ENCODE results near the gene ZNF594.
"Not testable (repeated sequence)": the region's sequence is repeated elsewhere in the genome, so short reads cannot be mapped to it uniquely, and the experiment has no call there.

ZNF594 gene

DNA sequence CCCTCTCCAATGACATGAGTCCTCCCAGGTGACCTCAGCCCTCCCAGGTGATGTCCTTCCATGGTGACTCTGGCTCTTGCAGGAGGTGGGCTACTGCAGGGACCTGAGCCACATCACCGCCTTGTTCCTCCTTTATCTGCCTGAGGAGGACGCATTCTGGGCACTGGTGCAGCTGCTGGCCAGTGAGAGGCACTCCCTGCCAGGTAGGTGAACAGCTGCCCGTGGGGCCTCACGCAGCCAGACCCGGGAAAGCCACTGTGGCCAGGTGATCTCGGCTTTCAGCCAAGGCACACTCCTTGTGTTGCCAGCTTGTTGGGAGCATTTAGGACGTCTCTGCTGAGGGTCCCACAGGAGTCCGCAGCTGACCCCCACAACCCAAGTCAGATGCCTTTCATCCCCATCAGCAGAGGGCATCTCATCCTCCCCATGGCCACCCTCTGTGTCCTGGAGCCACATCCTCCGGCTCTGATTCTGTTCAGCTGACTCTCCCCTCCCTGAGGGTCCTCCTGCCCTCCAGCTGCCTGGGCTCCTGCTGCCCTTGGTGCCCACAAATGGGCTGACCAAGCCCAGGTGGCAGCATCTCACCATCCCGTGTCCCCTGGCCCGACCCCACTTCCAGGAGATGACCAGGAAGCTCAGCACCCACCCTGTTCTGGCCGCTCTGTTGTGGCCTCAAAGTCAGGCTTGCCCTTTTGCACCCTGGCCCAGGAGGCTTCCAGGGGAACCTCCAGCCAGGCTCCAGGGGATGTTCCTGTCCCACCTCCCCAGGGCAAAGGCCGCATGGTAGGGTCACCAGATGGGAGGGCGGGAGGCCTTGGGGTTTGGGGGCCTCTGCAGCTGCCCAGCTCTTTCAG is 55.7 kb downstream of the ZNF594 start:
- DNase-seq (ENCODE audit: low read depth, low spot score): no peak
- Histone ChIP-seq H3K27ac (ENCODE audit: low read length) (no peak overlapping the region), H3K36me3 (ENCODE audit: control insufficient read depth, insufficient read depth, low read length) (no peaks in the 10 kb centered on the region), H3K9me3 (ENCODE audit: control insufficient read depth, insufficient read depth, low read length) (no peaks in the 10 kb centered on the region), H3K4me1 (ENCODE audit: control insufficient read depth, insufficient read depth, low read length) (no peaks in the 10 kb centered on the region), H3K27me3 (ENCODE audit: control insufficient read depth, insufficient read depth, low read length) (no peaks in the 10 kb centered on the region), H3K4me3 (ENCODE audit: low read length) (no peak overlapping the region)
- no CpG with 5 or more reads among the region's 14 CpGs for WGBS (ENCODE audit: insufficient coverage, insufficient read length)

DNA sequence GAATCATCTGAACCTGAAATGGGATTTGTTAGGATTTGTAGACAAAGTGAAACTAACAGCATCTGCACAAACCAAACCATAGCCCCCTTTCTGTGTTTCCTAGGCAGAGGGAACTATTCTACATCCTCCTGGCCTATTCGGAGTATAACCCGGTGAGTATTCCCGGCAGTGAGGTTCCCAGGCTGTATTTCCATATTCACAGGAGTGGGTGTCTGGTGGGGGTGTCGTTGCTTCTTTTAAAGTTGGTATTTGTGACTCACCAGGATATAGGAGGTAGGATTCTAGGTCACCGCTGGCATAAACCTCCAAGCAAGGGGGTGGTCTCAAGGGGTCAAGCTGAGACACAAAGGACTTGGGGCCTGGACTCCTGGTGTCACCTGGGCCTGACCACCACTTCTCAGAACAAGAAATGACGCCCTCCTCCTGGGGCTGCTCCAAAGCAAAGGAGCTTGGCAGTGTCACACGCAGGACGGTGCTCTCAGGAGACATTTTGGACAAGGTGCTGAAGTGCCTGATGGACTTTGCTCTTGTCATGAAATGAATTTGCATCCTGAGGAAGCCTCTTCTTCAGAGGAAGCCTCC is 56.4 kb downstream of the ZNF594 start:
- H3K36me3 ChIP-seq (ENCODE audit: control insufficient read depth, insufficient read depth, low read length); H3K27ac ChIP-seq (ENCODE audit: low read length); H3K4me3 ChIP-seq (ENCODE audit: low read length); H3K9me3 ChIP-seq (ENCODE audit: control insufficient read depth, insufficient read depth, low read length); H3K27me3 ChIP-seq (ENCODE audit: control insufficient read depth, insufficient read depth, low read length); H3K4me1 ChIP-seq (ENCODE audit: control insufficient read depth, insufficient read depth, low read length); DNase-seq (ENCODE audit: low read depth, low spot score): not testable (repeated sequence)
- WGBS (ENCODE audit: insufficient coverage, insufficient read length): no CpG with 5 or more reads among the region's 8 CpGs

GRCh38 chr17:5134571-5134970 is 57.1 kb downstream of the ZNF594 start:
- not testable (repeated sequence) for H3K4me1 ChIP-seq (ENCODE audit: control insufficient read depth, insufficient read depth, low read length); DNase-seq (ENCODE audit: low read depth, low spot score); H3K27ac ChIP-seq (ENCODE audit: low read length); H3K4me3 ChIP-seq (ENCODE audit: low read length); H3K36me3 ChIP-seq (ENCODE audit: control insufficient read depth, insufficient read depth, low read length); H3K9me3 ChIP-seq (ENCODE audit: control insufficient read depth, insufficient read depth, low read length); H3K27me3 ChIP-seq (ENCODE audit: control insufficient read depth, insufficient read depth, low read length)
- WGBS (ENCODE audit: insufficient coverage, insufficient read length): no CpG with 5 or more reads among the region's 11 CpGs

DNA sequence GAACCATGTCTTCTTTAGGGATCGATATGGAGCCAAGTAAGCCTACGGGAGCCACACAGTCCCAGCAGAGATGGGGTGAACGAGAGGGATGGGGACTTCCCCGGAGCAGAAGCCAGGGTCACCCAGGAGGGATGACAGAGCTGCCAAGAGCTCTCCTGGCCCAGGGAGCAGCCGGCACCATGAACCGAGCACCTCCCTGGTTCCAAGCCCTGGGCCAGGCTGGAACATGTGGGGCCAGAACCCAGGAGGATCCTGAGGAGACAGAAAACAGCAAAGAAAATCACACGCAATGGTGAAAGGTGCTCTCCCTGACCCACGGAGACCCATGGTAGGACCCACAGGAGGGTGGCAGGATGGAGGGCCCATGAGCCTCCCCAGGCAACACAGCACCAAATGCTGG is 57.7 kb downstream of the ZNF594 start:
- not testable (repeated sequence) for H3K4me3 ChIP-seq (ENCODE audit: low read length); H3K27me3 ChIP-seq (ENCODE audit: control insufficient read depth, insufficient read depth, low read length); H3K4me1 ChIP-seq (ENCODE audit: control insufficient read depth, insufficient read depth, low read length); DNase-seq (ENCODE audit: low read depth, low spot score); H3K9me3 ChIP-seq (ENCODE audit: control insufficient read depth, insufficient read depth, low read length); H3K27ac ChIP-seq (ENCODE audit: low read length); H3K36me3 ChIP-seq (ENCODE audit: control insufficient read depth, insufficient read depth, low read length)
- WGBS (ENCODE audit: insufficient coverage, insufficient read length): no CpG with 5 or more reads among the region's 8 CpGs

GRCh38 chr17:5133311-5133710 is 58.4 kb downstream of the ZNF594 start:
- Histone ChIP-seq H3K4me3 (ENCODE audit: low read length) (no peak overlapping the region), H3K4me1 (ENCODE audit: control insufficient read depth, insufficient read depth, low read length) (no peaks in the 10 kb centered on the region), H3K27ac (ENCODE audit: low read length) (no peak overlapping the region), H3K36me3 (ENCODE audit: control insufficient read depth, insufficient read depth, low read length) (no peaks in the 10 kb centered on the region), H3K27me3 (ENCODE audit: control insufficient read depth, insufficient read depth, low read length) (no peaks in the 10 kb centered on the region), H3K9me3 (ENCODE audit: control insufficient read depth, insufficient read depth, low read length) (no peaks in the 10 kb centered on the region)
- no CpG with 5 or more reads among the region's 8 CpGs for WGBS (ENCODE audit: insufficient coverage, insufficient read length)
- DNase-seq (ENCODE audit: low read depth, low spot score): no peak

DNA sequence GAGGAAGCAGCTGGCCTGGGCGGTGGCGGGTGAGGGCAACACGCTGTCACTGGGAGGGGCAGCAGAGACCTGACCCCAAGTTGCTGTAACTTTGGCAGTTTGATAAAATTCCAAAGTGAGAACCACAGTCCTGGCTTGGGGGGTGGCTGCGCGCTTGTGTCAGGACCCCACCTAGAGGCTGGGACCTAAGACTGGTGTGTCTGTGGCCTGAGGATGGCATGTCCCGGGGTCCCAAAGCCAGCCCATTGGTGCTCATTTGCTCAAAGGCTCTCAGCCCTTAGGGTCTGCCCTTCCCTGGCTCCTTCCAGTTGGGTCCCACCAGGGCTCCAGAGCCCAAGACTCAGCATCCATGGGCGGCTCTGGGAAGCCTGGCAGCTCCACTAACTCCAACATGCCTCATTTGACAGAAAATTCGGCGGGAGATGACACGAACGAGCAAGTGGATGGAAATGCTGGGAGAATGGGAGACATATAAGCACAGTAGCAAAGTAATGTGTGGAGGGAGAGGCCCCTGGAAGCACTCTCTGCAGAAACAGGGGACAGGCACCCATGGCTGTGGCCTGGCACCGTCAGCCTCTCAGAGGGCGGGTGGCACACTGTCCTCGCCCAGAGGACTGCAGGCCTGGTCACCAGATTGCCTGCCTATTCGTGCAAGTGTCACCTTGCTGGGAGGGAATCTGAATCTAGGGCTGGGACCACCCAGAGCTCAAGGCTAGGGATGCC is 59.0 kb downstream of the ZNF594 start:
- DNase-seq (ENCODE audit: low read depth, low spot score); H3K4me3 ChIP-seq (ENCODE audit: low read length); H3K27ac ChIP-seq (ENCODE audit: low read length); H3K27me3 ChIP-seq (ENCODE audit: control insufficient read depth, insufficient read depth, low read length); H3K4me1 ChIP-seq (ENCODE audit: control insufficient read depth, insufficient read depth, low read length); H3K9me3 ChIP-seq (ENCODE audit: control insufficient read depth, insufficient read depth, low read length); H3K36me3 ChIP-seq (ENCODE audit: control insufficient read depth, insufficient read depth, low read length): not testable (repeated sequence)
- WGBS (ENCODE audit: insufficient coverage, insufficient read length): no CpG with 5 or more reads among the region's 15 CpGs

GRCh38 chr17:5131799-5132502 is 59.7 kb downstream of the ZNF594 start:
- H3K4me1 ChIP-seq (ENCODE audit: control insufficient read depth, insufficient read depth, low read length); DNase-seq (ENCODE audit: low read depth, low spot score); H3K36me3 ChIP-seq (ENCODE audit: control insufficient read depth, insufficient read depth, low read length); H3K27ac ChIP-seq (ENCODE audit: low read length); H3K9me3 ChIP-seq (ENCODE audit: control insufficient read depth, insufficient read depth, low read length); H3K4me3 ChIP-seq (ENCODE audit: low read length); H3K27me3 ChIP-seq (ENCODE audit: control insufficient read depth, insufficient read depth, low read length): not testable (repeated sequence)
- no CpG with 5 or more reads among the region's 16 CpGs for WGBS (ENCODE audit: insufficient coverage, insufficient read length)

DNA sequence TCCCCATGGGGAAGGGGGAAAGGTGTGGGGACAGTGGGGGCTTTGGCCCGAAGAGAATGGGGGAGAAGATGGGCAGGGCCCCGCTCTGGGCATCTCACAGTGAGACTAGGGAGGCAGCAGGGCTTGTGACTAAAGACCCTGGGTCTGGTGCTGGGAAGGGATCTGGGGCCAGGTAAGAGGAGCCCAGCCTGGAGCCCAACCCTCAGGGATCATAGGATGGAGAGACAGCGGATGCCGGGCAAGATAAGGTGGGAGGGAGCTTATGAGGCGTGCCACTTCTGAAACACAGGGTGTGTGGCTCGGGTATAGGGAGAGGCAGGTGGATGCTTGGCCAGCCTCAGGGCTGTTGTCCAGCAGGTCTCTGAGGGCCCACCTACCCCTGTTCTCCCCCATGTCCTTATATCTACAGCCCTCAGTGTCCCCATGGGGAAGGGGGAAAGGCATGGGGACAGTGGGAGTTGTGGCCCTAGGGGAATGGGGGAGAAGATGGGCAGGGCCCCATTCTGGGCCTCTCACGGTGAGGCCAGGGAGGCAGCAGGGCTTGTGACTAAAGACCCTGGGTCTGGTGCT is 60.4 kb downstream of the ZNF594 start:
- H3K36me3 ChIP-seq (ENCODE audit: control insufficient read depth, insufficient read depth, low read length): no peaks in the 10 kb centered on the region
- no peak overlapping the region for H3K27ac ChIP-seq (ENCODE audit: low read length)
- H3K4me3 ChIP-seq (ENCODE audit: low read length): no peak overlapping the region
- H3K9me3 ChIP-seq (ENCODE audit: control insufficient read depth, insufficient read depth, low read length): no peaks in the 10 kb centered on the region
- DNase-seq (ENCODE audit: low read depth, low spot score): no peak
- no peaks in the 10 kb centered on the region for H3K4me1 ChIP-seq (ENCODE audit: control insufficient read depth, insufficient read depth, low read length)
- no peaks in the 10 kb centered on the region for H3K27me3 ChIP-seq (ENCODE audit: control insufficient read depth, insufficient read depth, low read length)
- WGBS (ENCODE audit: insufficient coverage, insufficient read length): no CpG with 5 or more reads among the region's 7 CpGs

- no CpG with 5 or more reads among the region's 5 CpGs for WGBS (ENCODE audit: insufficient coverage, insufficient read length)
- not testable (repeated sequence) for DNase-seq (ENCODE audit: low read depth, low spot score); H3K27ac ChIP-seq (ENCODE audit: low read length); H3K9me3 ChIP-seq (ENCODE audit: control insufficient read depth, insufficient read depth, low read length); H3K4me3 ChIP-seq (ENCODE audit: low read length); H3K27me3 ChIP-seq (ENCODE audit: control insufficient read depth, insufficient read depth, low read length); H3K4me1 ChIP-seq (ENCODE audit: control insufficient read depth, insufficient read depth, low read length); H3K36me3 ChIP-seq (ENCODE audit: control insufficient read depth, insufficient read depth, low read length)
Observed at GRCh38 chr17:5130687-5131086, 61.0 kb downstream of the ZNF594 start.

DNA sequence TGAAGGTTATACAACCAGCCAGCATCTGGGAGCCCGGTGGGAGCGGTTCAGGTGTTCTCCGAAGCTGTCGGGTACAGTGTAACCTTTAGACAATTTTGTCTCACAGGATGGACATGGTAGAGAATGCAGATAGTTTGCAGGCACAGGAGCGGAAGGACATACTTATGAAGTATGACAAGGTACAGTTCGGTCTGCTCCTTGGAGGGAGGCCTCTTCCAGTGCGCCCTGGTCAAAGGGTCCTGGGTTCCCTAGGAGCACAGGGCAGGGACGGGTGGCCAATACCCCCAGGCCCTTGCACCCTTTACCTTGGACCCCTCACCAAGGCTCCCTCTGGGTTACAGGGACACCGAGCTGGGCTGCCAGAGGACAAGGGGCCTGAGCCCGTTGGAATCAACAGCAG is 61.4 kb downstream of the ZNF594 start:
- not testable (repeated sequence) for DNase-seq (ENCODE audit: low read depth, low spot score)

More for the DNA sequence above, 61.4 kb downstream of the ZNF594 start:
- WGBS (ENCODE audit: insufficient coverage, insufficient read length): no CpG with 5 or more reads among the region's 10 CpGs
- not testable (repeated sequence) for H3K36me3 ChIP-seq (ENCODE audit: control insufficient read depth, insufficient read depth, low read length); H3K4me1 ChIP-seq (ENCODE audit: control insufficient read depth, insufficient read depth, low read length); H3K27ac ChIP-seq (ENCODE audit: low read length); H3K27me3 ChIP-seq (ENCODE audit: control insufficient read depth, insufficient read depth, low read length); H3K4me3 ChIP-seq (ENCODE audit: low read length); H3K9me3 ChIP-seq (ENCODE audit: control insufficient read depth, insufficient read depth, low read length)
